Fibroblast of skin of left biceps (primary cell): ENCODE measurements around the gene NOX3.
"Not testable (repeated sequence)": the region's sequence is repeated elsewhere in the genome, so short reads cannot be mapped to it uniquely, and the experiment has no call there.

Source experiments
- DNase-seq, 2 experiments: peaks; one replicate each; pipeline ENCODE4 v3.0.0-alpha.2; 2013; ENCODE audit warnings: low read depth in 2 of 2

Gene NOX3

GRCh38 chr6:155455766-155456165 lies at the start of gene NOX3:
Gene NOX3 (minus strand): TSS chr6:155455839. CDS start chr6:155455800, 39 bp downstream.
- no peak for DNase-seq

GRCh38 chr6:155504848-155505607 lies 49.4 kb upstream of the NOX3 start:
- DNase-seq, result no peak

- DNase-seq, result no peak
Measured at GRCh38 chr6:155502393-155502792, 46.8 kb upstream of the NOX3 start.

- no peak for DNase-seq
Measured at GRCh38 chr6:155499574-155499973, 43.9 kb upstream of the NOX3 start.

- no peak for DNase-seq
Measured at GRCh38 chr6:155498370-155498769, 42.7 kb upstream of the NOX3 start.

GRCh38 chr6:155497273-155497672 lies 41.6 kb upstream of the NOX3 start:
- DNase-seq, result no peak

- DNase-seq, result peak; percentile 69 to 71
Measured at GRCh38 chr6:155495011-155495768, 39.6 kb upstream of the NOX3 start.

- peak; percentile 99 for DNase-seq
Measured at GRCh38 chr6:155493694-155494143, 38.1 kb upstream of the NOX3 start.

GRCh38 chr6:155493026-155493693 lies 37.5 kb upstream of the NOX3 start:
- DNase-seq, result no peak

- DNase-seq, result no peak
Measured at GRCh38 chr6:155492061-155492735, 36.6 kb upstream of the NOX3 start.

GRCh38 chr6:155491421-155491820 lies 35.8 kb upstream of the NOX3 start:
- DNase-seq, result no peak

GRCh38 chr6:155488197-155488596 lies 32.6 kb upstream of the NOX3 start:
- not testable (repeated sequence) for DNase-seq

GRCh38 chr6:155487371-155488130 lies 31.9 kb upstream of the NOX3 start:
- DNase-seq, result no peak

GRCh38 chr6:155486721-155487294 lies 31.2 kb upstream of the NOX3 start:
- no peak for DNase-seq

GRCh38 chr6:155485756-155486155 lies 30.1 kb upstream of the NOX3 start:
- DNase-seq, result no peak

GRCh38 chr6:155483858-155484257 lies 28.2 kb upstream of the NOX3 start:
- DNase-seq, result peak; percentile 71 to 77

- peak; percentile 89 to 92 for DNase-seq
Measured at GRCh38 chr6:155481215-155481614, 25.6 kb upstream of the NOX3 start.

- no peak for DNase-seq
Measured at GRCh38 chr6:155473741-155474140, 18.1 kb upstream of the NOX3 start.

- DNase-seq, result peak; percentile 73 to 78
Measured at GRCh38 chr6:155472886-155473285, 17.2 kb upstream of the NOX3 start.

- DNase-seq, result not testable (repeated sequence)
Measured at GRCh38 chr6:155470979-155471616, 15.5 kb upstream of the NOX3 start.
